Coronary artery (tissue), 2 donors: Measurements from ENCODE around the gene FMN1.

ENCODE experiments used
- DNase-seq: peaks from one replicate; pipeline ENCODE4 v3.0.0-alpha.2; 2017; ENCODE audit warnings: low spot score
- H3K27ac ChIP-seq, 2 donors: fragments of 200-600 bp; sonication (generic); one replicate each; pipeline ENCODE4 v1.5.1; 2016 to 2019
- H3K4me3 ChIP-seq: fragments of 200-600 bp; sonication (generic); 2 replicates; pipeline ENCODE4 v1.5.1; 2016; ENCODE audit warnings: mild to moderate bottlenecking, moderate library complexity
- TF ChIP-seq, protein P1 (sequence below): fragments of 200-600 bp; sonication (generic); IDR thresholded peaks from one replicate; pipeline ENCODE4 v1.5.1; 2019; ENCODE audit warnings: antibody characterized with exemption

Gene FMN1

DNA sequence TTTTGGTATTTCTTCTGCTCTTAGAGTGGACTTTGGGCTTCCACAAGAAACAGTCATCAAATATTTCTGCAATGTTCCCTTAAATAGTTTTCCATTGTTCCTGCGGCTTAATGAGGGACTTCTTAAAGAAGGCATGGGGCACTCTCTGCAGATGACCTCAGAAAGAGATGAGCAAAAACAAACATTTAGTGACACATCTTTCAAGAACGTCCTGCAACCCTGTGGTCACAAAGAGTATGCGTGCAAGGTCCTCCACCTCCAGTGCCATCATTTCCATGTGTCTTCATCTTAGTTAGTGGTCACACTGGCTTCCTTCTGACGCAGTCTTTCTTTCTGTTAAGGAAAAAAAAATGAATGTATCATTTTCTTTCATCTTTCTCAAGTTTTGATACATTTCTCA lies 420.5 kb downstream of the FMN1 start:
- H3K27ac ChIP-seq = no peak overlapping the region
- no peak for DNase-seq
- TF ChIP-seq, protein P1, sequence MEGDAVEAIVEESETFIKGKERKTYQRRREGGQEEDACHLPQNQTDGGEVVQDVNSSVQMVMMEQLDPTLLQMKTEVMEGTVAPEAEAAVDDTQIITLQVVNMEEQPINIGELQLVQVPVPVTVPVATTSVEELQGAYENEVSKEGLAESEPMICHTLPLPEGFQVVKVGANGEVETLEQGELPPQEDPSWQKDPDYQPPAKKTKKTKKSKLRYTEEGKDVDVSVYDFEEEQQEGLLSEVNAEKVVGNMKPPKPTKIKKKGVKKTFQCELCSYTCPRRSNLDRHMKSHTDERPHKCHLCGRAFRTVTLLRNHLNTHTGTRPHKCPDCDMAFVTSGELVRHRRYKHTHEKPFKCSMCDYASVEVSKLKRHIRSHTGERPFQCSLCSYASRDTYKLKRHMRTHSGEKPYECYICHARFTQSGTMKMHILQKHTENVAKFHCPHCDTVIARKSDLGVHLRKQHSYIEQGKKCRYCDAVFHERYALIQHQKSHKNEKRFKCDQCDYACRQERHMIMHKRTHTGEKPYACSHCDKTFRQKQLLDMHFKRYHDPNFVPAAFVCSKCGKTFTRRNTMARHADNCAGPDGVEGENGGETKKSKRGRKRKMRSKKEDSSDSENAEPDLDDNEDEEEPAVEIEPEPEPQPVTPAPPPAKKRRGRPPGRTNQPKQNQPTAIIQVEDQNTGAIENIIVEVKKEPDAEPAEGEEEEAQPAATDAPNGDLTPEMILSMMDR = no peak
- no peak overlapping the region for H3K4me3 ChIP-seq

DNA sequence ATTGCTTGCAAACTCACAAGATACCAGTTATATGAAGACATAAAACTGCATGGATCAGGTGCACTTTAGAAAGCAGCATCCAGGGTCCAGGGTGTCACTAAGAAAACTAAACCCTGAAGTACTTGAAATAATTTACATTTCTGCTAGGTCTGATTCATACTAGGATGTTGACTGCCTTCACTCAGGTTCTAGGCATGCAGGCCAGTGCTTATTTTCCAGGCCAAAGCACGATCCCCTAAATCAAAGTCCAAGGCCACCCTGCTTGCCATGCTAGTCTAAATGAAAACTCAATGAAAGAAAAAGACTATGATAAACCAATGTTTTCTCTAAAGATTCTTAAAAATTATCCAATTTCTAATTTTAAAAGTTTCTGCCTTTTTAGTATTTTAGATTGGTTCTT lies 427.3 kb downstream of the FMN1 start:
- Histone ChIP-seq H3K27ac (no peak overlapping the region), H3K4me3 (no peak overlapping the region)
- no peak for DNase-seq
- TF ChIP-seq, protein P1 = no peak

DNA sequence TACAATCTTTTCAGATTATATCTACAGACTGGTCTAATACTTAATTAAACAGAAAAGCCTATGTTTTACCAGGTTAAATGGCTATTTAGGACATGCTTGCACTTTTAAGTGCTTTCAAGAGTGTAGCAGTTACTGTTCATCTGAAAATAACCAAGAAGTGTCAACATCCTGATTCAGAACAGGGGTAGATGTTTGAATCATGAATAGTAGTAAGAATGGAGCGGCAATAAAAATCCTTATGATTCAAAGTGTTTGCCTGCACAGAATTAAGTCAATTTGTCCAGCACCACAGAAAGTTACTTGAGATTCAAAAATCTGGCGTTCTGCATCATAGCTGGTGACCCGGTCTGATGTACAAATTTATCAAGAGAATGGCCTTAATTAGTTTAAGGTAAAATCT lies 428.4 kb downstream of the FMN1 start:
- TF ChIP-seq, protein P1 = no peak
- no peak for DNase-seq

DNA sequence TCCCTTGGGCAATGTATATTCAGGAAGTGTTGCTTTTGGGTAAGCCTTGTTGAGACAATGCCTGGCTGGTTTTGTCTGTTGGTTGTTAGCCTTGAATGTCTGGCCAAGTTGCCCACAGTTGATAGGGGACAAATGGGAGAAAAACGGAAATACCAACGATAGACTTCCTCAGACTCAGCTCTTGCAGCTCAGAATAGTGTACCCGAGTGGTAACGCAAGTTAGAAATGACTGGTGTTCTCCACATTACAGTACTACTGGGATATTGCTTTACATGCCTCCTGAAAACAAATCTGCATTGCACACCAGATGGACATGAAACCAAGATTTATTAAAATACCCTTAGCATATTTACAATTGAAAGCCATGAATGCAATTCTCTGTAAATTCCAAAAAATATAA lies 429.3 kb downstream of the FMN1 start:
- TF ChIP-seq, protein P1 = no peak
- Histone ChIP-seq H3K27ac (no peak overlapping the region), H3K4me3 (no peak overlapping the region)
- DNase-seq = no peak

More for the DNA sequence above, 428.4 kb downstream of the FMN1 start:
- Histone ChIP-seq H3K4me3 (no peak overlapping the region), H3K27ac (no peak overlapping the region)

GRCh38 chr15:32763295-32763694 lies 431.2 kb downstream of the FMN1 start:
- no peak for DNase-seq
- Histone ChIP-seq H3K4me3 (no peak overlapping the region), H3K27ac (no peak overlapping the region)
- TF ChIP-seq, protein P1 = no peak

DNA sequence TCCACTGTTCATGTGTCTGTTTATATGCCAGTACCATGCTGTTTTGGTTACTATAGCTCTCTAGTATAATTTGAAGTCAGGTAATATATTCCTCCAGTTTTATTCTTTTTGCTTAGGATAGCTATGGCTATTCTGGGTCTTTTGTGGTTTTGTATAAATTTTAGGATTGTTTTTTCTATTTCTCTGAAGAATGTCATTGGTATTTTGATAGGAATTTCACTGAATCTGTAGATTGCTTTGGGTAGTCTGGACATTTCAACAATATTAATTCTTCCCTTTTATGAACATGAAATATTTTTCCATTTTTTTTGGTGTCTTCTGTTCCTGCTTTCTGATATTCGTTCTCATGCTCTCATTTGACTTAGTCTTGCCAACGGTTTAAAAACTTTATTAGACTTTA lies 437.1 kb downstream of the FMN1 start:
- TF ChIP-seq, protein P1 = no peak
- H3K4me3 ChIP-seq = no peak overlapping the region
- no peak for DNase-seq
- H3K27ac ChIP-seq = no peak overlapping the region

DNA sequence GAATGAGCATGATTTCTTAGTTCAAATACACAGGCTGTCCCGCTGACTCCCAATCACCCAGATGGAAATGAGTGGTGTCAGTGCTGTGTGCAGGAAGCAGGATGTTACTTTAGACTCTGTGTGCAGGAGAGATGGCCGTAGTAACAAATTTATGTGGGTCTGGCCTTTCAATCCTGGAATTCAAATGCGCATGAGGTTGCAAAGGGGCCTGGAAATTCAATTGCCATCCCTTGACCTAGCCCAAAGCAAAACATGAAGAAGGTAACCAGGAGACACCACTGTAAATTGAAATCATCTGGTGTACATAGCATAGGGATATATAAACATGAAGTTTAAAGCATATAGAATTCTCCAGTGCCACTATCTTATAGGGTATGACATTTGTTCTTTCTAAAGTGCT lies 443.5 kb downstream of the FMN1 start:
- no peak overlapping the region for H3K4me3 ChIP-seq
- no peak for DNase-seq
- TF ChIP-seq, protein P1 = no peak
- no peak overlapping the region for H3K27ac ChIP-seq
